Measurements from ENCODE around the gene INF2. TPM values are rescaled to one million over a fixed set of nuclear protein-coding genes. Genes with fewer than 3 reads are reported as not detected.

The INF2 gene
- total RNA-seq, 1 donor from 2014 or later = 61.7 TPM

DNA sequence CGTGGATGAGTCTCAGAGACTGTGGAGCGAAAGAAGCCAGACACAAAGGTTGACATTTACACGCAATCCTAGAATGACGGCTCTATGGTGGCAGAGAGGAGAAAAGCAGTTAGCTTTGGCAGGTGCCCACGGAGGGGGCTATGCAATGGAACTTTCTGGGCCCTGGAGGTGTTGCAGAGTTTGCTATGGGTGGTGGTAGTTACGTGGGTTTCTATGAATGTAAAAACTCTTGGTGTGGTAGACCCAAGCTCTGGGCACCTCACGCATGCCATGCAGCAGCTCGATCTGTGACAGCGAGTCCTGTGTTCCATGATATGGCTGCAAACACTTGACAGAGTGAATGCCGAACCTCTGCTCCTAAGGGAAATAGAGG, 5.0 kb upstream of the INF2 start:
- Mint-ChIP-seq H3K36me3 (ENCODE audit: low read depth) (no peaks in the 10 kb centered on the region), H3K27ac (ENCODE audit: unreplicated experiment) (no peak overlapping the region), H3K4me1 (peaks cover 51% of the 10 kb centered on the region), H3K27me3 (ENCODE audit: low read depth) (no peaks in the 10 kb centered on the region), H3K9me3 (peaks cover 6% of the 10 kb centered on the region), H3K4me3 (peak overlapping the region; percentile 33)
- TF ChIP-seq, protein P1, sequence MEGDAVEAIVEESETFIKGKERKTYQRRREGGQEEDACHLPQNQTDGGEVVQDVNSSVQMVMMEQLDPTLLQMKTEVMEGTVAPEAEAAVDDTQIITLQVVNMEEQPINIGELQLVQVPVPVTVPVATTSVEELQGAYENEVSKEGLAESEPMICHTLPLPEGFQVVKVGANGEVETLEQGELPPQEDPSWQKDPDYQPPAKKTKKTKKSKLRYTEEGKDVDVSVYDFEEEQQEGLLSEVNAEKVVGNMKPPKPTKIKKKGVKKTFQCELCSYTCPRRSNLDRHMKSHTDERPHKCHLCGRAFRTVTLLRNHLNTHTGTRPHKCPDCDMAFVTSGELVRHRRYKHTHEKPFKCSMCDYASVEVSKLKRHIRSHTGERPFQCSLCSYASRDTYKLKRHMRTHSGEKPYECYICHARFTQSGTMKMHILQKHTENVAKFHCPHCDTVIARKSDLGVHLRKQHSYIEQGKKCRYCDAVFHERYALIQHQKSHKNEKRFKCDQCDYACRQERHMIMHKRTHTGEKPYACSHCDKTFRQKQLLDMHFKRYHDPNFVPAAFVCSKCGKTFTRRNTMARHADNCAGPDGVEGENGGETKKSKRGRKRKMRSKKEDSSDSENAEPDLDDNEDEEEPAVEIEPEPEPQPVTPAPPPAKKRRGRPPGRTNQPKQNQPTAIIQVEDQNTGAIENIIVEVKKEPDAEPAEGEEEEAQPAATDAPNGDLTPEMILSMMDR (conservative IDR thresholded peaks at IDR 0.05) = no peak
- no peak for DNase-seq (ENCODE audit: low read depth, low spot score)

DNA sequence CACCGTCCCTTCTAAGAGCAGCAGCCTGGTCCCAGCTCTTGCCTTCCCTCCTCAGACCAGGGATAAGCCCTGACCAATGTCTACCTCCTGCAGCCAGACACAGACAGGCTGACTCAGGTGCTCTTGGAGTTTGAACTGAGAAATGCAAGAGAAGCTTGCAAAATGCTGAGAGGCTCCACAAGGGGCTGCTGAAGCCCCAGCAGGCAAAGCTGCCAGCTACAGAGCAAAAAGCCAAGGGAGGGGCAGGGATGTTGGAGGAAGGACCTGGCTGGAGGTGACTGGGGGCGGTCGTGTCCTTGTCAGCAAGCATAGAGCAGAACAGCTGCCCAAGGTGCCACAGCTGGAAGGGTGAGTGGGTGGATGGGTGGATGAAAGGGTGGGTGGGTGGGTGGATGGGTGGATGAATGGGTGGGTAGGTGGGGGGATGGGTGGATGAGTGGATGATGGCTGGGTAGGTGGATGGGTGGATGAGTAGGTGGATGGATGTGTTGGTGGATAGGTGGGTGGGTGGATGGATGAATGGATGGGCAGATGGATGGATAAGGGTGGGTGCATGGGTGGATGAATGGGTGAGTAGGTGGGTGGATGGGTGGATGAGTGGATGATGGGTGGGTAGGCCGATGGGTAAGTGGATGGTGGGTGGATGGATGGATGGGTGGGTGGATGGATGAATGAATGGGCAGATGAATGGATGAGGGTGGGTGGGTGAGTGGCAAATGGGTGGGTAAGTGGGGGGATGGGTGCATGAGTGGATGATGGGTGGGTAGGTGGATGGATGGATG, 4.0 kb upstream of the INF2 start:
- no peak overlapping the region for H3K27ac Mint-ChIP-seq (ENCODE audit: unreplicated experiment)
- no peaks in the 10 kb centered on the region for H3K27me3 Mint-ChIP-seq (ENCODE audit: low read depth)
- no peaks in the 10 kb centered on the region for H3K36me3 Mint-ChIP-seq (ENCODE audit: low read depth)
- TF ChIP-seq, protein P1 (conservative IDR thresholded peaks at IDR 0.05) = no peak
- peak overlapping the region; percentile 33 for H3K4me3 Mint-ChIP-seq
- H3K9me3 Mint-ChIP-seq = peaks cover 6% of the 10 kb centered on the region
- no peak for DNase-seq (ENCODE audit: low read depth, low spot score)
- H3K4me1 Mint-ChIP-seq = peaks cover 48% of the 10 kb centered on the region

DNA sequence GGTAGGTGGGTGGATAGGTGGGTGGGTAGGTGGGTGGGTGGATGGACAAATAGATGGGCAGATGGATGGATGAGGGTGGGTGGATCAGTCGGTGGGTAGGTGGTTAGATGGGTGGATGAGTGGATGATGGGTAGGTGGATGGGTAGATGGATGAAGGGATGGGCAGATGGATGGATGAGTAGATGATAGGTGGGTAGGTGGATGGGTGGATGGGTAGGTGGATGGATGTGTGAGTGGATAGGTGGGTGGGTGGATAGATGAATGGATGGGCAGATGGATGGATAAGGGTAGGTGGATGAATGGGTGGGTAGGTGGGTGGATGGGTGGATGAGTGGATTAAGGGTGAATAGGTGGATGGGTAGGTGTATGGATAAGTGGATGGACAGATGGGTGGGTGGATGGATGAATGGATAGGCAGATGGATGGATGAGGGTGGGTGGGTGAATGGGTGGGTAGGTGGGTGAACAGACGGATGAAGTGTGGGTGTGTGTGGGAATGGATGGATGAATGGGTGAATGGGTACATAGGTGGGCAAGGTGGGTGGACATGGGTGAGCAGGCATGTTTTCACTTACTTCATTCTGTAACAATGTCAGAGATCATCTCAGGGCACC, 3.3 kb upstream of the INF2 start:
- Mint-ChIP-seq H3K27me3 (ENCODE audit: low read depth) (no peaks in the 10 kb centered on the region), H3K9me3 (peaks cover 6% of the 10 kb centered on the region), H3K36me3 (ENCODE audit: low read depth) (no peaks in the 10 kb centered on the region), H3K4me3 (no peak overlapping the region), H3K27ac (ENCODE audit: unreplicated experiment) (no peak overlapping the region), H3K4me1 (peaks cover 44% of the 10 kb centered on the region)
- TF ChIP-seq, protein P1 (conservative IDR thresholded peaks at IDR 0.05) = no peak
- DNase-seq (ENCODE audit: low read depth, low spot score) = no peak

DNA sequence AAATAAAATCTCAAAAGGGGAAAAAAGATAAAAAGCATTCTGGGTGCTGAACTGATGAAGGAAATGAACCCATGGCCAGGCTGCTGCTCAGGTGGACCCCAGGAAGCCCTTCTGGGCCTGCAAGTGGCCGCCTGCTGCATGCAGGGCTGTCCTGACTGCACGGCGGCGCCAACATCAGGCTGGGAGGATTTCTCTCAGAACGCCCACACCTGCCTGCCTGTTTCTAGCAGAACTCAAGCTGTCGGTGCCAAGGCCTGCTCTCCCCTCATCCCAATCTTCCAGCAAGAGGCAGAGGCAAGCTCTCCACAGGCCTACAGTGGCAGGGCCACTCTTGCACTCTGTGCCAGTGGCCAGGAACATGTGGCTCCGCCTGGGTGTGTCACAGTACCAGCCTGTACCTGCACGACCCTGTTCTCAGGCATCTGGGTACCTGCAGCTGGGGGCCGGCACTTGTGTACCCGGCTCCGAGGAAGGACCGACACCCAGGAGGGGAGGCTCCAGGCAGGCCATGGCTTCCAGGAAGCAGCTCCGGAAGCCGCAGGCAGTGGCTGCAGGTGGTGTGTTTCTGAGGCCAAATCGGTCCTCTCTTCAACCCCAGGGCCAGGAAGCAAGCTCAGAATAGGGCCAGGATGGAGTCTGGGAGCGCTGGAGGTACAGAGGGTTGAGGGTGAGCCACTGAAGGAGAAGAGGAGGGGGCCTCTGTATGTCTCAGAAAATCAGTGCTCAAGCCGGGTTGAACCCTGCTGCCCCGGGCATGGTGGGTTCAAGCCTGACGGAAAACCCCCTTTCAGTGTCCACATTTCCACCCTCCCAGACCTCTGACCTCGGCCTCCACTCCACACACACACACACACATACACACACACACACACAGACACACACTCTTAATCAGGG, 2.5 kb upstream of the INF2 start:
- Mint-ChIP-seq H3K36me3 (ENCODE audit: low read depth) (no peaks in the 10 kb centered on the region), H3K9me3 (peaks cover 6% of the 10 kb centered on the region), H3K27me3 (ENCODE audit: low read depth) (no peaks in the 10 kb centered on the region), H3K27ac (ENCODE audit: unreplicated experiment) (no peak overlapping the region), H3K4me1 (peaks cover 39% of the 10 kb centered on the region), H3K4me3 (no peak overlapping the region)
- TF ChIP-seq, protein P1 (conservative IDR thresholded peaks at IDR 0.05) = no peak
- no peak for DNase-seq (ENCODE audit: low read depth, low spot score)

DNA sequence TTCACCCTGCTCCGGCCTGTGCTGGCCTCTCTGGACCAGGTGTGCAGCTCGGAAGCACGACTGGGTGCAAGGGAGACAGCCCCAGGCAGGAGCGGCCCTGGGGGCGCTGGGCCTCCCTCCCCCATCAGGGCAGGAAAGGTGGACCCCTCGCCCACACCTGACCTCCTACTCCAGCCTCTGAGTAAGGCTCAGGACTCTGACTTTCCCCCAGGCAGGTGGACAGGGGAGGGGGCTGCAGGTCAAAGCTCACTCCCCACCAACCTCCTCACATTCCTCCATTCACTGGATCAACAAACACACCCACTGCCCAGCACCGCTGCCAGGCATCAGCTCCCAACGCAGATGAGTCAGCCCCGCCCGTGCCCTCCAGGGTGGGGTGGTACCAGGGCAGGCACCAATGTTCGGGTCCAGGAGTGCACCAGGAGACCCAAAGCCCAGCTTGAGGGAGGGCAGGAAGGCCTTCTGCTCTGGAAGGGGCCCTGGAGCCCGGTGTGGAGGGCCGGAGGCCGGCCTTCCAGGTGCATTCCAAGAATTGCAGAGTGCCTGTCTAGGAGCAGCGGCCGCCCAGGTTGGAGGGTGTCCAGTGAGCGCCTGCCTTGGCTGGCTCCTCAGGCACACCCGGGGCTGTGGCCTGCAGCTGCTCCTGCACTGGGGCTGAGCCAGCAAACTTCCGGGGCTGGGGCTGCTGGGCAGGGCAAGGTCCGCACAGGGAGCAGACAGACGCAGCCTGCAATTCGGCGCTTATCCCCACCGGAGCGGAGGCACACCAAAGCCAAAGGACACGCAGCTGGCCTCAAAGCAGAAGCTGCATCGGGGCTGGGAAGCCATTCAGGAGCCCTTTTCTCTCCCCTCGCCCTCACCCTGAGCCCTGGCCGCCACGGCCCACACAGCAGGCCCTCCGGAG, 1.6 kb upstream of the INF2 start:
- Mint-ChIP-seq H3K36me3 (ENCODE audit: low read depth) (no peaks in the 10 kb centered on the region), H3K4me3 (peak overlapping the region; percentile 73), H3K27me3 (ENCODE audit: low read depth) (no peaks in the 10 kb centered on the region), H3K27ac (ENCODE audit: unreplicated experiment) (no peak overlapping the region), H3K9me3 (peaks cover 6% of the 10 kb centered on the region), H3K4me1 (peaks cover 29% of the 10 kb centered on the region)
- DNase-seq (ENCODE audit: low read depth, low spot score) = no peak
- TF ChIP-seq, protein P1 (conservative IDR thresholded peaks at IDR 0.05) = no peak
